SK-N-SH (cell line): ENCODE data around the gene SENP3. TPM values are rescaled to one million over a fixed set of nuclear protein-coding genes. Genes with fewer than 3 reads are reported as not detected.

Experiments used
- CTCF ChIA-PET: fragments of 300-600, 350-600 bp; formaldehyde crosslinking; extraction: SDS; loops from one replicate; lab custom pipeline; 2021; lab: Yijun Ruan, JAX
- POLR2A ChIA-PET: fragments of 350-600 bp; sonication (Branson Sonifier 250); formaldehyde crosslinking; extraction: SDS; loops from one replicate; lab custom pipeline; 2020; ENCODE audit warnings: antibody characterized with exemption, inconsistent platforms; lab: Yijun Ruan, JAX
- DNase-seq: peaks from one replicate; pipeline ENCODE4 v3.0.0; 2012
- H2AFZ ChIP-seq: fragments of 200-600 bp; sonication (generic); 2 replicates; pipeline ENCODE4 v1.8.1; 2016; ENCODE audit warnings: antibody characterized with exemption, mild to moderate bottlenecking, low read depth
- H3F3A ChIP-seq: fragments of 200-600 bp; sonication (generic); replicated peaks from 2 replicates; pipeline ENCODE3; 2016; ENCODE audit warnings: antibody characterized with exemption, mild to moderate bottlenecking; ENCODE audit not compliant: insufficient read depth
- H3K27ac ChIP-seq, 2 experiments: fragments of 200-500 bp in 1 of 2; fragments of 200-600 bp in 1 of 2; sonication (Bioruptor generic) in 1 of 2; sonication (generic), shearing (Covaris generic) in 1 of 2; 2 replicates each; pipeline versions ENCODE4 v1.5.1 to v1.6.1; 2014 to 2016; ENCODE audit warnings: low read depth in 2 of 2, inconsistent platforms in 1 of 2, low read length in 1 of 2, mild to moderate bottlenecking in 1 of 2, mixed read lengths in 1 of 2
- H3K27me3 ChIP-seq: fragments of 200-600 bp; sonication (generic), shearing (Covaris generic); 2 replicates; pipeline ENCODE4 v1.6.1; 2016; ENCODE audit warnings: mixed run types; ENCODE audit not compliant: insufficient read depth
- H3K36me3 ChIP-seq, 2 experiments: fragments of 200-500 bp in 1 of 2; fragments of 200-600 bp in 1 of 2; sonication (Bioruptor generic) in 1 of 2; sonication (generic) in 1 of 2; replicated peaks in 1 of 2; 2 replicates each; pipeline versions ENCODE3 to v1.5.1; 2014 to 2016; ENCODE audit warnings: low read length in 1 of 2, mild to moderate bottlenecking in 1 of 2; ENCODE audit not compliant: insufficient read depth in 2 of 2, control insufficient read depth in 1 of 2
- H3K4me1 ChIP-seq, 2 experiments: fragments of 200-500 bp in 1 of 2; fragments of 200-600 bp in 1 of 2; sonication (Bioruptor generic) in 1 of 2; sonication (generic), shearing (Covaris generic) in 1 of 2; 2 replicates each; pipeline versions ENCODE4 v1.5.1 to v1.6.1; 2014 to 2016; ENCODE audit warnings: low read depth in 1 of 2, low read length in 1 of 2, mixed run types in 1 of 2; ENCODE audit not compliant: insufficient read depth in 2 of 2, control insufficient read depth in 1 of 2
- H3K4me2 ChIP-seq: fragments of 200-600 bp; sonication (generic), shearing (Covaris generic); 2 replicates; pipeline ENCODE4 v1.6.1; 2017; ENCODE audit warnings: mixed run types
- H3K4me3 ChIP-seq, 2 experiments: fragments of 200-500 bp in 1 of 2; fragments of 200-600 bp in 1 of 2; sonication (Bioruptor generic) in 1 of 2; sonication (generic), shearing (Covaris generic) in 1 of 2; 2 replicates each; pipeline versions ENCODE4 v1.5.1 to v1.8.1; 2014 to 2016; ENCODE audit warnings: low read depth in 2 of 2, inconsistent platforms in 1 of 2, low read length in 1 of 2, mild to moderate bottlenecking in 1 of 2, mixed read lengths in 1 of 2, moderate library complexity in 1 of 2
- H3K79me2 ChIP-seq: fragments of 200-600 bp; sonication (generic); 2 replicates; pipeline ENCODE4 v1.8.1; 2017; ENCODE audit warnings: mild to moderate bottlenecking; ENCODE audit not compliant: insufficient read depth
- H3K9ac ChIP-seq: fragments of 200-600 bp; sonication (generic); 2 replicates; pipeline ENCODE4 v1.6.1; 2017; ENCODE audit warnings: mixed run types
- H3K9me2 ChIP-seq: fragments of 200-600 bp; sonication (generic); 2 replicates; pipeline ENCODE4 v1.6.1; 2017; ENCODE audit warnings: mixed run types
- H3K9me3 ChIP-seq: fragments of 200-600 bp; sonication (generic); 2 replicates; pipeline ENCODE4 v1.6.1; 2017; ENCODE audit warnings: mixed run types, mild to moderate bottlenecking, moderate library complexity
- H4K20me1 ChIP-seq: fragments of 200-600 bp; sonication (generic); 2 replicates; pipeline ENCODE4 v1.6.1; 2017; ENCODE audit warnings: mild to moderate bottlenecking, mixed run types; ENCODE audit not compliant: insufficient read depth
- EZH2phosphoT487 ChIP-seq: fragments of 200-600 bp; sonication (generic); IDR thresholded peaks from 2 replicates; pipeline ENCODE4 v1.6.1; 2017; ENCODE audit warnings: low read depth, mixed run types, mild to moderate bottlenecking, antibody characterized with exemption, moderate library complexity, borderline replicate concordance
- FOSL2 ChIP-seq: IDR thresholded peaks from 2 replicates; pipeline ENCODE4 v1.4.0; 2012; ENCODE audit warnings: low read depth, mild to moderate bottlenecking, moderate library complexity, borderline replicate concordance
- FOXJ3 ChIP-seq: sonication (generic); formaldehyde crosslinking; IDR thresholded peaks from 2 replicates; pipeline ENCODE4 v1.5.1; 2020; ENCODE audit warnings: mild to moderate bottlenecking, missing genetic modification reagents
- FOXM1 ChIP-seq: IDR thresholded peaks from 2 replicates; pipeline ENCODE4 v1.4.0; 2012; ENCODE audit warnings: low read depth, mild to moderate bottlenecking
- GABPA ChIP-seq: IDR thresholded peaks from 2 replicates; pipeline ENCODE4 v1.4.0; 2012; ENCODE audit warnings: low read depth, mild to moderate bottlenecking
- GATA2 ChIP-seq: sonication (generic); formaldehyde crosslinking; IDR thresholded peaks from 2 replicates; pipeline ENCODE4 v1.5.0; 2020; ENCODE audit warnings: mild to moderate bottlenecking, missing genetic modification reagents
- IRF3 ChIP-seq: fragments of 150-350 bp; IDR thresholded peaks from 2 replicates; pipeline ENCODE4 v1.6.1; 2016; ENCODE audit warnings: mild to moderate bottlenecking, low read depth, low read length
- NFIC ChIP-seq: IDR thresholded peaks from 2 replicates; pipeline ENCODE4 v1.4.0; 2012; ENCODE audit warnings: borderline replicate concordance
- RAD21 ChIP-seq: IDR thresholded peaks from 2 replicates; pipeline ENCODE4 v1.6.1; 2012; ENCODE audit warnings: mild to moderate bottlenecking, low read length
- RCOR1 ChIP-seq: fragments of 150-350 bp; IDR thresholded peaks from 2 replicates; pipeline ENCODE4 v1.6.1; 2017; ENCODE audit warnings: antibody characterized with exemption, low read length
- RFX5 ChIP-seq: IDR thresholded peaks from 2 replicates; pipeline ENCODE4 v1.6.1; 2012; ENCODE audit warnings: mild to moderate bottlenecking, improper control_type of control experiment, low read length
- RXRA ChIP-seq: IDR thresholded peaks from 2 replicates; pipeline ENCODE4 v1.4.0; 2012; ENCODE audit warnings: low read depth, mild to moderate bottlenecking, borderline replicate concordance
- SMC3 ChIP-seq: IDR thresholded peaks from 2 replicates; pipeline ENCODE4 v1.6.1; 2012; ENCODE audit warnings: low read depth, low read length, improper control_type of control experiment
- TAF1 ChIP-seq: IDR thresholded peaks from 2 replicates; pipeline ENCODE4 v1.6.1; 2012; ENCODE audit warnings: low read depth, mild to moderate bottlenecking, low read length, moderate library complexity, borderline replicate concordance
- TCF12 ChIP-seq: IDR thresholded peaks from 2 replicates; pipeline ENCODE4 v1.4.0; 2012
- USF1 ChIP-seq: IDR thresholded peaks from 2 replicates; pipeline ENCODE4 v1.4.0; 2012; ENCODE audit warnings: low read depth, borderline replicate concordance
- WGBS: methylation state at CpG from one replicate; pipeline ENCODE4 v1.1.6; 2017; ENCODE audit warnings: low lambda C conversion rate; 5-methylcytosine and 5-hydroxymethylcytosine counted together
- polyA plus RNA-seq, 3 experiments: library from polyadenylated mRNA; depleted of rRNA; stranded (reverse); fragments of >200 nt; gene quantifications; 2 replicates each; pipeline ENCODE4 v1.2.3, GENCODE V29; 2012
- TF ChIP-seq, protein P1 (sequence below): IDR thresholded peaks from 2 replicates; pipeline ENCODE4; 2012
- TF ChIP-seq, protein P2 (sequence below): IDR thresholded peaks from 2 replicates; pipeline ENCODE4 v1.4.0; 2012; ENCODE audit warnings: low read depth

SENP3 gene
- polyA plus RNA-seq, 1 of the 3 experiments (the other 2 are of a cell fraction) = 80.8 TPM

- Histone ChIP-seq H3K9ac (no peak overlapping the region), H2AFZ (no peak overlapping the region), H3K27ac (no peak overlapping the region), H3K4me3 (no peak overlapping the region), H4K20me1 (peaks cover 33% of the 10 kb centered on the region), H3F3A (peaks cover 42% of the 10 kb centered on the region), H3K4me2 (no peak overlapping the region), H3K36me3 (peaks cover 31 to 35% of the 10 kb centered on the region in 2 experiments), H3K9me3 (no peaks in the 10 kb centered on the region), H3K9me2 (no peaks in the 10 kb centered on the region), H3K79me2 (peaks cover 72% of the 10 kb centered on the region), H3K4me1 (peaks cover 22 to 24% of the 10 kb centered on the region in 2 experiments; a peak in 2 of 4 replicates), H3K27me3 (no peaks in the 10 kb centered on the region)
- ChIA-PET POLR2A (interaction anchor here (0.9 to 2.4 kb wide), 3 partner anchors 8 to 106 kb away, joined by 3 to 5 read pairs (median 3); partner anchors contain the start of genes FXR2 and TP53), CTCF (interaction anchor here (1.2 to 2.5 kb wide), 3 partner anchors 8 to 107 kb away, joined by 3 to 18 read pairs (median 10); partner anchors contain the start of genes FXR2, SOX15, TP53 and WRAP53)
- WGBS = 89% methylated on average over 23 of the region's 23 CpGs
- DNase-seq = no peak
- no peak for TF ChIP-seq RXRA
- no peak for TF ChIP-seq RAD21
- no peak for TF ChIP-seq USF1
- no peak for TF ChIP-seq FOSL2
- TF ChIP-seq, protein P1, sequence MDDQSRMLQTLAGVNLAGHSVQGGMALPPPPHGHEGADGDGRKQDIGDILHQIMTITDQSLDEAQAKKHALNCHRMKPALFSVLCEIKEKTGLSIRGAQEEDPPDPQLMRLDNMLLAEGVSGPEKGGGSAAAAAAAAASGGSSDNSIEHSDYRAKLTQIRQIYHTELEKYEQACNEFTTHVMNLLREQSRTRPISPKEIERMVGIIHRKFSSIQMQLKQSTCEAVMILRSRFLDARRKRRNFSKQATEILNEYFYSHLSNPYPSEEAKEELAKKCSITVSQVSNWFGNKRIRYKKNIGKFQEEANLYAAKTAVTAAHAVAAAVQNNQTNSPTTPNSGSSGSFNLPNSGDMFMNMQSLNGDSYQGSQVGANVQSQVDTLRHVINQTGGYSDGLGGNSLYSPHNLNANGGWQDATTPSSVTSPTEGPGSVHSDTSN = no peak
- TF ChIP-seq, protein P2, sequence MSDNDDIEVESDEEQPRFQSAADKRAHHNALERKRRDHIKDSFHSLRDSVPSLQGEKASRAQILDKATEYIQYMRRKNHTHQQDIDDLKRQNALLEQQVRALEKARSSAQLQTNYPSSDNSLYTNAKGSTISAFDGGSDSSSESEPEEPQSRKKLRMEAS = no peak
- TF ChIP-seq SMC3 = no peak
- no peak for TF ChIP-seq GABPA
- TF ChIP-seq EZH2phosphoT487 = no peak
- no peak for TF ChIP-seq FOXM1
- TF ChIP-seq, all 33 proteins: peak for 0
Observed at GRCh38 chr17:7580604-7581575, 19.2 kb downstream of the SENP3 start.

DNA sequence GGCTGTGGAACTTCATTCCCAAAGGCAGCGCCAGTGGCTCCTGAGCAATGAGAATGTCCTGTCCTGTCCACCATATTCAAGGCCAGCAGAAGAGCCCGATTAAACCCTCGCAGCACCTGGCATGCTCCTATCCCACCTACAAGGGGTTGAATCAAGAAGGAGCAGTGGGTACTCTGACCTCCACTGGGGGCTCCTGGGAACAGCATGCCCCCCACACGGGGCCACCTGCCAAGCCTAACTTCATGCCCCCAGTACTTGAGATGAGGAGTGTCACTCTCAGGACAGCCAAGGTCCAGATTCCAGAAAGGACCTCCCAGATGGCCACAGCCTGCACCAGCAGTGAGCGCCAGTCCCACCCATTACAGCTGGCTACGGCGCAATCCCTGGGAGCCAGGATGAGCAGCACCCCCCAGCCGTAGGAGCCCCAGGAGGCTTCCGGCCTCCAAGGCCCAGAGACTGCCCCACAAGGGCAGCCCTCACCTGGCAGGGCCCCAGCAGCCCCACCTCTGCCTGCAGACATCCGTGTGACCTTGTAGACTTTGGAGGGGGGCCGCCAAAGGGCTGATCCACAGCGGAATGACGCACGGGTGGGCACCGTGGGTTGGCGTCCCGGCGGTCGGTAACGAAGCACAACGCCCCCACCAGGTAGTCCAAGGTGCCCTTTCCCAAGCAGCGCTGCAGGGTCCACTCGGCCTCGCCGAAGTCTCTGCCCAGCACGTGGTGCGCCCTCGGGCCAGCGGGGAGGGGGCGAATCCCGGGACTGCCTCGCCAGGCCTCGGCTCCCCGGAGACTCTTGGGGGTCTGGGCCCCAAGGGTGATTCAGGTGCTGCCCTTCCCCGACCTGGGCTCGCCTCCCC lies 20.9 kb downstream of the SENP3 start:
- Histone ChIP-seq H3K36me3 (peaks cover 19 to 28% of the 10 kb centered on the region in 2 experiments), H3K4me1 (peaks cover 22 to 24% of the 10 kb centered on the region in 2 experiments; a peak in 2 of 4 replicates), H2AFZ (no peak overlapping the region), H3K27ac (peak overlapping the region; percentile 97 to 98), H4K20me1 (peaks cover 15% of the 10 kb centered on the region), H3K79me2 (peaks cover 59% of the 10 kb centered on the region), H3K27me3 (no peaks in the 10 kb centered on the region), H3K4me3 (peak overlapping the region in 1 of 2 experiments; percentile 65; a peak in 1 of 4 replicates), H3K9me3 (no peaks in the 10 kb centered on the region), H3K9ac (no peak overlapping the region), H3F3A (peaks cover 35% of the 10 kb centered on the region), H3K4me2 (peak overlapping the region; percentile 87), H3K9me2 (no peaks in the 10 kb centered on the region)
- ChIA-PET CTCF (interaction anchor here (0.7 to 2.6 kb wide), 3 partner anchors 10 to 104 kb away, joined by 3 to 22 read pairs (median 12); partner anchors contain the start of genes SENP3 and TP53), POLR2A (interaction anchor here (1.4 to 2.7 kb wide), 4 partner anchors 9 to 122 kb away, joined by 4 to 37 read pairs (median 22); partner anchors contain the start of genes EFNB3, SAT2, TP53 and WRAP53)
- DNase-seq = no peak
- 90% methylated on average over 4 of the region's 36 CpGs for WGBS
- TF ChIP-seq TAF1 (no peak), RCOR1 (no peak), EZH2phosphoT487 (no peak), NFIC (no peak), IRF3 (no peak), RXRA (no peak), FOSL2 (no peak), RFX5 (no peak), TCF12 (no peak), FOXJ3 (CRISPR knock-in tag) (no peak), GATA2 (CRISPR knock-in tag) (no peak)
- TF ChIP-seq, protein P1 = no peak
- TF ChIP-seq, protein P2 = no peak
